ENCODE data around the gene PJA2. TPM values are rescaled to one million over a fixed set of nuclear protein-coding genes. Genes with fewer than 3 reads are reported as not detected.

The PJA2 gene
- total and polyA plus RNA-seq, 2 of the 8 experiments (the other 6 are each of a cell fraction or from before 2014, with no cell fraction given), result 15.3 to 47.7 TPM

- H3K9ac ChIP-seq (replicated peaks in 1 of 4; ENCODE audit: extremely low read depth in 1 of 4, low read depth in 3 of 4, low read length in 3 of 4), result no peak overlapping the region
- no peak overlapping the region for H2AK5ac ChIP-seq (ENCODE audit: low read depth, low read length)
- H3K4me1 ChIP-seq (replicated peaks in 1 of 4; ENCODE audit: control insufficient read depth in 3 of 4, insufficient read depth in 4 of 4, low read length in 3 of 4), result peaks cover 0 to 2% (median 0%) of the 10 kb centered on the region in 4 experiments; a peak in 1 of 7 replicates
- no peak for TF ChIP-seq POLR2AphosphoS5 (IDR thresholded peaks at IDR 0.05; ENCODE audit: low read depth, low read length)
- no peak for TF ChIP-seq TAF7 (optimal IDR thresholded peaks at IDR 0.05; ENCODE audit: borderline replicate concordance, low read depth, low read length)
- H3K23ac ChIP-seq (ENCODE audit: insufficient read length), result no peak overlapping the region
- H2AFZ ChIP-seq (ENCODE audit: low read length), result no peak overlapping the region
- H2BK120ac ChIP-seq (replicated peaks; ENCODE audit: low read depth, low read length), result no peak overlapping the region
- no peak overlapping the region for H4K8ac ChIP-seq (ENCODE audit: extremely low read depth, insufficient read depth, low read length)
- H2BK20ac ChIP-seq (ENCODE audit: low read length), result no peak overlapping the region
- H3K9me3 ChIP-seq (ENCODE audit: insufficient read depth in 2 of 2, low read depth in 1 of 2, low read length in 1 of 2), result no peaks in the 10 kb centered on the region
- H3K36me3 ChIP-seq (ENCODE audit: control insufficient read depth in 2 of 4, insufficient read depth in 4 of 4, low read length in 3 of 4), result no peaks in the 10 kb centered on the region
- H3K56ac ChIP-seq (replicated peaks; ENCODE audit: insufficient read length, low read depth, low read length), result no peak overlapping the region
- H3K27ac ChIP-seq (ENCODE audit: low read depth, low read length), result no peak overlapping the region
- H3K23me2 ChIP-seq (ENCODE audit: low read depth, low read length), result no peaks in the 10 kb centered on the region
- H3K18ac ChIP-seq (ENCODE audit: extremely low read depth, low read length), result no peak overlapping the region
- no peak overlapping the region for H4K91ac ChIP-seq (replicated peaks; ENCODE audit: insufficient read length, low read length)
- no peak overlapping the region for H2BK12ac ChIP-seq (ENCODE audit: low read depth, low read length)
- peaks cover 10 to 92% of the 10 kb centered on the region in 2 experiments; a peak in 3 of 4 replicates for H3K79me2 ChIP-seq (ENCODE audit: control insufficient read depth in 1 of 2, insufficient read depth in 2 of 2, low read length in 2 of 2)
- DNase-seq (ENCODE audit: low read depth in 1 of 2, low spot score in 2 of 2) (no peak), FAIRE-seq (no peak)
- WGBS, 2 experiments (ENCODE audit: extremely low coverage in 1 of 2, insufficient coverage in 1 of 2, insufficient read length in 1 of 2, insufficient replicate concordance in 2 of 2, low coverage in 1 of 2, low lambda C conversion rate in 2 of 2, missing lambda C conversion rate in 1 of 2), result 86% methylated on average over 2 of the region's 2 CpGs; no CpG with 5 or more reads in 1 of the 2 experiments
- no peak overlapping the region for H2BK15ac ChIP-seq (ENCODE audit: low read length)
- H4K20me1 ChIP-seq (replicated peaks in 1 of 2; ENCODE audit: control insufficient read depth in 1 of 2, insufficient read depth in 2 of 2, low read length in 2 of 2), result peaks cover 3 to 9% of the 10 kb centered on the region in 2 experiments
- H3K27me3 ChIP-seq (replicated peaks in 1 of 4; ENCODE audit: control insufficient read depth in 3 of 4, extremely low read depth in 1 of 4, insufficient read depth in 3 of 4, low read length in 3 of 4), result no peaks in the 10 kb centered on the region
- no peak overlapping the region for H2BK5ac ChIP-seq (ENCODE audit: low read depth, low read length)
- H3K4ac ChIP-seq (replicated peaks; ENCODE audit: insufficient read length, low read depth, low read length), result no peak overlapping the region
- H3K79me1 ChIP-seq (ENCODE audit: low read depth, low read length), result peaks cover 4% of the 10 kb centered on the region; the same call in 1 of the 2 replicates
- H3K4me3 ChIP-seq (ENCODE audit: extremely low read depth in 1 of 4, insufficient read depth in 2 of 4, low read depth in 3 of 4, low read length in 4 of 4), result no peak overlapping the region
- CTCF ChIA-PET (ENCODE audit: partially characterized antibody), result no interaction called here
- H3K4me2 ChIP-seq (ENCODE audit: insufficient read depth in 1 of 2, low read depth in 2 of 2, low read length in 2 of 2), result no peak overlapping the region
- no peak overlapping the region for H3K14ac ChIP-seq (ENCODE audit: insufficient read length)
- H4K5ac ChIP-seq (ENCODE audit: insufficient read length, low read depth, low read length), result no peak overlapping the region
- POLR2A ChIA-PET (ENCODE audit: partially characterized antibody), result no interaction called here
Observed at GRCh38 chr5:109396965-109397364, 12.8 kb downstream of the PJA2 start.

Data from H1 (cell line).